GM12878 (cell line): Measurements from ENCODE around the gene ACOX1. TPM values are rescaled to one million over a fixed set of nuclear protein-coding genes. Genes with fewer than 3 reads are reported as not detected.

Experiments used
- ATAC-seq: fragments of 200-7000 bp; cut with Tn5 transposase; 3 replicates; pipeline ENCODE4 v1.9.1; 2020; ENCODE audit warnings: mild to moderate bottlenecking, moderate library complexity
- BruUV-seq: library from RNA; stranded (reverse); fragments of 400-500 nt; replicated peaks from 2 replicates; lab custom pipeline; 2021; lab: Mats Ljungman, UMichigan
- CTCF ChIA-PET: fragments of 300-600 bp; sonication (Branson Sonifier 250); formaldehyde crosslinking; extraction: SDS; loops from one replicate; lab custom pipeline; 2021; ENCODE audit warnings: inconsistent platforms; lab: Yijun Ruan, JAX
- POLR2A ChIA-PET: fragments of 350-600 bp; formaldehyde crosslinking; extraction: SDS; loops from one replicate; lab custom pipeline; 2021; ENCODE audit warnings: inconsistent platforms; lab: Charles Lee
- RAD21 ChIA-PET: fragments of 300-600 bp; sonication (Branson Sonifier 250); formaldehyde crosslinking; loops from one replicate; lab custom pipeline; 2023; ENCODE audit warnings: antibody characterized with exemption; ENCODE audit not compliant: unreplicated experiment; lab: Charles Lee
- SMC1A ChIA-PET: fragments of 300-600 bp; sonication (Branson Sonifier 250); formaldehyde crosslinking; loops from one replicate; lab custom pipeline; 2023; ENCODE audit not compliant: unreplicated experiment, uncharacterized antibody; lab: Charles Lee
- DNase-seq: peaks from one replicate; pipeline ENCODE4 v3.0.0-alpha.2; 2011; ENCODE audit warnings: low read depth, low spot score
- FAIRE-seq: peaks from 3 replicates; lab custom pipeline; 2011; peaks lifted over from hg19 to GRCh38; lab: Jason Lieb, UNC
- H2AFZ ChIP-seq: 2 replicates; pipeline ENCODE4 v1.6.0; 2011; ENCODE audit warnings: low read depth, low read length, control low read depth; ENCODE audit not compliant: control insufficient read depth
- H3K27ac ChIP-seq: 2 replicates; pipeline ENCODE4 v1.5.1; 2011; ENCODE audit warnings: control low read depth; ENCODE audit not compliant: control insufficient read depth, insufficient read depth
- H3K27me3 ChIP-seq, 2 experiments: replicated peaks in 1 of 2; 2 replicates each; pipeline versions ENCODE4 v1.6.0 to v1.6.1; 2011; ENCODE audit warnings: low read length in 1 of 2; ENCODE audit not compliant: control insufficient read depth in 2 of 2, insufficient read depth in 2 of 2
- H3K36me3 ChIP-seq, 2 experiments: 2 replicates each; pipeline ENCODE4 v1.5.1; 2011; ENCODE audit warnings: low read length in 1 of 2; ENCODE audit not compliant: control insufficient read depth in 2 of 2, insufficient read depth in 2 of 2
- H3K4me1 ChIP-seq: 2 replicates; pipeline ENCODE4 v1.6.1; 2011; ENCODE audit warnings: mild to moderate bottlenecking, low read length, moderate library complexity, mixed read lengths; ENCODE audit not compliant: control insufficient read depth, insufficient read depth
- H3K4me2 ChIP-seq: 2 replicates; pipeline ENCODE4 v1.6.0; 2011; ENCODE audit warnings: control low read depth; ENCODE audit not compliant: control insufficient read depth, insufficient read depth
- H3K4me3 ChIP-seq: fragments of 200-600 bp; sonication (generic); 2 replicates; pipeline ENCODE4 v1.5.1; 2016
- H3K79me2 ChIP-seq: 2 replicates; pipeline ENCODE4 v1.6.0; 2011; ENCODE audit warnings: low read length; ENCODE audit not compliant: control insufficient read depth, insufficient read depth
- H3K9ac ChIP-seq: 2 replicates; pipeline ENCODE4 v1.8.0; 2011; ENCODE audit warnings: low read length, control low read depth, mixed read lengths; ENCODE audit not compliant: control insufficient read depth, insufficient read depth
- H3K9me3 ChIP-seq: replicated peaks from 3 replicates; pipeline ENCODE4 v1.5.1; 2011; ENCODE audit warnings: mild to moderate bottlenecking, low read length; ENCODE audit not compliant: control insufficient read depth, insufficient read depth
- H4K20me1 ChIP-seq: 2 replicates; pipeline ENCODE4 v1.6.0; 2011; ENCODE audit not compliant: control insufficient read depth, insufficient read depth
- ASH2L ChIP-seq: fragments of 300-600, 200-600 bp; sonication (generic); IDR thresholded peaks from 2 replicates; pipeline ENCODE4 v1.6.1; 2017; ENCODE audit warnings: low read depth, mild to moderate bottlenecking, borderline replicate concordance
- BHLHE40 ChIP-seq, 2 experiments: fragments of 450-650 bp in 1 of 2; IDR thresholded peaks; 2 replicates each; pipeline ENCODE4 v1.6.1; 2011 to 2017; ENCODE audit warnings: low read depth in 2 of 2, borderline replicate concordance in 1 of 2, improper control_type of control experiment in 1 of 2, low read length in 1 of 2, mild to moderate bottlenecking in 1 of 2
- CTCF ChIP-seq, 3 experiments: IDR thresholded peaks in 2 of 3; conservative IDR thresholded peaks in 1 of 3; 2 replicates each; pipeline ENCODE4 v1.5.1; 2011; ENCODE audit warnings: low read depth in 3 of 3, low read length in 3 of 3, mild to moderate bottlenecking in 3 of 3, control low read depth in 2 of 3, moderate library complexity in 2 of 3, inconsistent platforms in 1 of 3, mixed read lengths in 1 of 3; ENCODE audit not compliant: control insufficient read depth in 2 of 3, insufficient read depth in 1 of 3; ENCODE audit errors: extremely low read depth in 1 of 3
- E2F4 ChIP-seq: IDR thresholded peaks from 2 replicates; pipeline ENCODE4 v1.6.1; 2012; ENCODE audit warnings: low read depth, low read length, improper control_type of control experiment
- GATAD2B ChIP-seq: fragments of 450-650 bp; conservative IDR thresholded peaks from 2 replicates; pipeline ENCODE4 v1.6.1; 2017; ENCODE audit warnings: low read depth, mild to moderate bottlenecking, moderate library complexity
- NFYB ChIP-seq: IDR thresholded peaks from 2 replicates; pipeline ENCODE4 v1.6.1; 2011; ENCODE audit warnings: low read depth, mild to moderate bottlenecking, low read length, improper control_type of control experiment, moderate library complexity; ENCODE audit not compliant: insufficient read depth
- NR2C1 ChIP-seq: fragments of 450-650 bp; IDR thresholded peaks from 2 replicates; pipeline ENCODE4 v1.6.1; 2017; ENCODE audit warnings: antibody characterized with exemption, mild to moderate bottlenecking, moderate library complexity
- PBX3 ChIP-seq: IDR thresholded peaks from 2 replicates; pipeline ENCODE4 v1.6.1; 2011; ENCODE audit warnings: mild to moderate bottlenecking, low read depth, low read length, moderate library complexity; ENCODE audit not compliant: insufficient replicate concordance
- PML ChIP-seq: IDR thresholded peaks from 2 replicates; pipeline ENCODE4 v1.6.1; 2012; ENCODE audit warnings: low read length, inconsistent platforms
- POLR2AphosphoS5 ChIP-seq: IDR thresholded peaks from 2 replicates; pipeline ENCODE4 v1.6.1; 2011; ENCODE audit warnings: mild to moderate bottlenecking, low read length, inconsistent platforms
- RELA ChIP-seq: fragments of 450-650 bp; IDR thresholded peaks from 2 replicates; pipeline ENCODE4 v1.8.0; 2014; ENCODE audit warnings: borderline replicate concordance; ENCODE audit not compliant: partially characterized antibody
- STAT3 ChIP-seq: IDR thresholded peaks from 2 replicates; pipeline ENCODE4 v1.6.1; 2011; ENCODE audit warnings: low read depth, low read length, improper control_type of control experiment
- ZBED1 ChIP-seq: IDR thresholded peaks from 2 replicates; pipeline ENCODE4 v1.6.1; 2016; ENCODE audit warnings: borderline replicate concordance
- ZZZ3 ChIP-seq: IDR thresholded peaks from 2 replicates; pipeline ENCODE4 v1.6.1; 2011; ENCODE audit warnings: low read depth; ENCODE audit not compliant: control insufficient read depth, insufficient read length
- WGBS: methylation state at CpG from one replicate; pipeline ENCODE4 v1.1.6; 2016; ENCODE audit warnings: low lambda C conversion rate; ENCODE audit not compliant: insufficient replicate concordance, insufficient coverage; ENCODE audit errors: missing lambda C conversion rate; 5-methylcytosine and 5-hydroxymethylcytosine counted together
- in situ Hi-C: fragments of 300-500 bp; cut with MboI; formaldehyde crosslinking; loops from 9 replicates; pipeline ENCODE4 v1.14.3; 2018; ENCODE audit warnings: mixed read lengths
- intact Hi-C: fragments of 100-400 bp; cut with micrococcal nuclease; formaldehyde crosslinking; loops from one replicate; pipeline ENCODE4 v1.14.2; 2022; ENCODE audit not compliant: unreplicated experiment
- polyA plus RNA-seq, 11 experiments: library from polyadenylated mRNA; depleted of rRNA in 4 of 11; unstranded in 6 of 11; stranded (reverse) in 5 of 11; fragments of >200 nt; fragmentation: Nextera tagmentation in 4 of 11; fragmentation: Illumina TruSeq in 1 of 11; extraction: Ambion mirVana in 4 of 11; extraction: Trizol in 1 of 11; gene quantifications; 1 replicate in 1 of 11; 2 replicates in 10 of 11; pipeline versions ENCODE4 v1.2.1 to v1.2.3, GENCODE V29; 2011 to 2016; ENCODE audit warnings: inconsistent platforms in 2 of 11, missing spikeins in 2 of 11, low read depth in 1 of 11
- total RNA-seq, 4 experiments: library from RNA; depleted of rRNA in 3 of 4; stranded (reverse); fragments of >200 nt in 3 of 4; fragmentation: Illumina TruSeq in 1 of 4; extraction: Trizol in 1 of 4; gene quantifications; 2 replicates each; pipeline versions ENCODE4 v1.2.1 to v1.2.3, GENCODE V29; 2013 to 2021

Gene ACOX1
- total and polyA plus RNA-seq, 10 of the 15 experiments (the other 5 are each of a cell fraction or from before 2014, with no cell fraction given): 6.5 to 26.2 (median 21.6) TPM

- in situ Hi-C loops: no loop called here
- Histone ChIP-seq H3K4me2 (no peak overlapping the region), H3K36me3 (no peaks in the 10 kb centered on the region), H3K4me1 (no peaks in the 10 kb centered on the region), H2AFZ (no peak overlapping the region), H3K9me3 (no peaks in the 10 kb centered on the region), H3K27me3 (no peaks in the 10 kb centered on the region), H3K9ac (no peak overlapping the region), H4K20me1 (no peaks in the 10 kb centered on the region), H3K79me2 (no peaks in the 10 kb centered on the region), H3K4me3 (no peak overlapping the region), H3K27ac (no peak overlapping the region)
- FAIRE-seq (no peak), DNase-seq (no peak), ATAC-seq (no peak)
- WGBS: 47% methylated on average over 12 of the region's 12 CpGs
- SMC1A ChIA-PET: no interaction called here
- intact Hi-C loops: no loop called here
- no peak for TF ChIP-seq ZBED1
- no peak for TF ChIP-seq PML
- no peak for TF ChIP-seq NR2C1
- BruUV-seq: no TSS peak
- POLR2A ChIA-PET: no interaction called here
- RAD21 ChIA-PET: interaction anchor here (0.7 kb wide), 1 partner anchor 55 kb away, joined by 3 read pairs; no protein-coding TSS in a partner anchor
- CTCF ChIA-PET: no interaction called here
Observed at GRCh38 chr17:76025294-76025693, 46.3 kb upstream of the ACOX1 start.

GRCh38 chr17:76024353-76024752 lies 45.4 kb upstream of the ACOX1 start:
- ATAC-seq: no peak

More at GRCh38 chr17:76024353-76024752, 45.4 kb upstream of the ACOX1 start:
- Histone ChIP-seq H3K9ac (no peak overlapping the region), H3K36me3 (no peaks in the 10 kb centered on the region), H3K79me2 (no peaks in the 10 kb centered on the region), H2AFZ (no peak overlapping the region), H3K27ac (no peak overlapping the region), H3K4me3 (no peak overlapping the region), H4K20me1 (no peaks in the 10 kb centered on the region), H3K4me1 (no peaks in the 10 kb centered on the region), H3K9me3 (no peaks in the 10 kb centered on the region), H3K4me2 (no peak overlapping the region), H3K27me3 (no peaks in the 10 kb centered on the region)
- ChIA-PET RAD21 (no interaction called here), POLR2A (no interaction called here), CTCF (no interaction called here), SMC1A (no interaction called here)
- no TSS peak for BruUV-seq
- in situ Hi-C loops: no loop called here
- TF ChIP-seq E2F4 (no peak), BHLHE40 (IDR thresholded peaks at IDR 0.05; ENCODE audit: borderline replicate concordance in 1 of 2, low read depth in 2 of 2, low read length in 1 of 2) (no peak), POLR2AphosphoS5 (no peak), ASH2L (no peak), PBX3 (no peak), ZZZ3 (no peak), STAT3 (no peak), CTCF (IDR thresholded peaks at IDR 0.05 in 2 of 3, conservative IDR thresholded peaks at IDR 0.05 in 1 of 3; ENCODE audit: control insufficient read depth in 2 of 3, extremely low read depth in 1 of 3, insufficient read depth in 1 of 3, low read depth in 3 of 3, low read length in 3 of 3) (no peak), GATAD2B (no peak), RELA (no peak), NFYB (no peak)
- DNase-seq: no peak
- no peak for FAIRE-seq
- 32% methylated on average over 9 of the region's 9 CpGs for WGBS
- intact Hi-C loops: no loop called here
